GM19193 (cell line): ENCODE data around the gene LETM1.

Experiments used
- POLR2A ChIP-seq: IDR thresholded peaks from 4 replicates; pipeline ENCODE4 v1.6.1; 2011; ENCODE audit not compliant: insufficient read depth, insufficient read length; ENCODE audit errors: extremely low read depth

Gene LETM1

DNA sequence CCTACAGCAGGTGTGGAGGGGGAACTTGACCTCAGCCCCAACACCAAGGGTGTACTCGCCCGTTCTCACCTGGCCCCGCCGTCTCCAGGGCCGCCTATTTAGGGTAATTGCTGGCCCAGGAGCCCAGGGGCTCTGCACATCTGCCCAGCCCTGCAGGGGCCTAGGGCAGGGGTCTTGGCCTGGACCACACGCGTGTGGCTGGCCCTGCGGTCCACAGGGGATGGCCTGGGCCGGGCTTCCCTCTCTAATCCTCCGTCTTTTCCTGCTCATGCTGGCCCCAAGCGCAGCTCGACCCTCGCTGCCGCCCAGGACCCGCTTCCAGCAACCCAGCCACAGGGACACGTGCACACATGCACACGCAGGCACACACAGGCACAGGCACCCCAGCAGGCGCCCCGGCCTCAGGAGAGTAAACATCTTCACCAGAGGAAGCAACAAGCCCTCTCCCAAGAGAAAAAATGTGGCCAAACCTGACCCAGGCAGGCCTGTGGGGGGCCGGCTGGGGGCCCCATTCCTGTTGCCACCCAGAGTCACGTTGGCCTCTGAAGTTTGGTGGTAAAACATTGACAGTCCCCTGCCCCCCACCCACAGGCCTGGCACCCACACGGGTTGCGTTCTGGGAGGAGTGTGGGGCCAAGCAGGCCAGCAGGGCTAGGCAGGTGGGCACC, 87.5 kb downstream of the LETM1 start:
- no peak for TF ChIP-seq POLR2A

DNA sequence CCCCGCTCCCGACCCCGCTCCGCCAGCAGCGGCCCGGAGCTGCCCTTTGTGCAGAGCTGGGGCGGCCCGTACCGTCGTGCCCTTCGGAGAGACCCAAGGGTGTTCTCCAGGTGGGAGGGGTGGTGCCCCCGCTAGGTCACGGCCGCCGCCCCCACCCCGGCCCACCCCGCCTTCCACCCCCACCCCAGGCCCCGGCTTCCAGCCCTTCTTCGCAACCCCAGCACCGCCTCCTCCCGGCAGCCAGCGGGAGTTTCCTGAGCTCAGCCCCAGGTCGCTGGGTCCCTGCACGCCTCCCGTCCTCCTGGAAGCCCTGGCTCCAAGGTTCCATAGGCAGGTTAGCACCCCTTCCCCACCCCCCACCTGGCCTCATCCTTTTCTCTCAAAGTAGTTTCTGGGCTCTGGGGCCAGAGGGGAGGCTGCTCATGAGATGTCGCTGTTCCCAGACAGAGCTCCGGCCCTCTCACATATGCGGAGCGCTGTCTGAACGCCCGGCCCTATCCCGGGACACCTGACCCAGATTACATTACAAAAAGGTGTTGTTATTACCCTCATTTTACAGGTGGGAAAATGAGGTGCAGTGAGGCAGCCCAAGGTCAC, 88.1 kb downstream of the LETM1 start:
- TF ChIP-seq POLR2A = no peak

DNA sequence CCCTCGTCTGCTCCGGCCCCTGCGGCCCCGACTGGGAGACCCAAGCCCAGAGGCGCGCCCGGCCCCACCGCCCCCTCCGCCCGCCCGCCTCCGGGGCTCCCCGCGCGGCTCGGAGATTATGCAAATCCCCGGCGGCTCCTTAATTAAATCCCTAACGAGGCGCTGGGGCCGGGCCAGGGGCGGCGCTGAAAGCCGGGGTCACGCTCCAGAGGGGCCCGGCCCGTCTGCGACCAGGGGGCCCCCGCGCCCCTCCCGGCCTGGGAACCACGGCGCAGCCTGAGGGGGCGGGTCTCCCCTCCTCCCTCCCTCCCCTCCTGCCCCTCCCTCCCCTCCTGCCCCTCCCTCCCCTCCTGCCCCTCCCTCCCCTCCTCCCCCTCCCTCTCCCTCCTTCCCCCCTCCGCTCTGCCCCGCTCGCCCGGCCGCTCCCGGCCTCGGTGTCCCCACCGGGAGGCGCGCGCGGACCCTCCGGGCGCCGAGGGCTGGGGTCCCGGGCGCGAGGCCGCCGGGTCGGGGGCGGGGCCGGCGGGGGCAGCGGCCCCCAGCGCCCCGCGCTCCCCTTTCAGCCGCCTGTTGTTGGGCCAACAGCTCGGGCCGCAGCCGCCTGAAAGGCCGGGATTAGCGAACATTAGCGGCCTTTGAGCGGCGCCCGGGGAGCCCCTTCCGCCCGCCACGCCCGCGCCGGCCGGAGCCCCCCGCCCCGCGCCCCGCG, 88.7 kb downstream of the LETM1 start:
- no peak for TF ChIP-seq POLR2A

DNA sequence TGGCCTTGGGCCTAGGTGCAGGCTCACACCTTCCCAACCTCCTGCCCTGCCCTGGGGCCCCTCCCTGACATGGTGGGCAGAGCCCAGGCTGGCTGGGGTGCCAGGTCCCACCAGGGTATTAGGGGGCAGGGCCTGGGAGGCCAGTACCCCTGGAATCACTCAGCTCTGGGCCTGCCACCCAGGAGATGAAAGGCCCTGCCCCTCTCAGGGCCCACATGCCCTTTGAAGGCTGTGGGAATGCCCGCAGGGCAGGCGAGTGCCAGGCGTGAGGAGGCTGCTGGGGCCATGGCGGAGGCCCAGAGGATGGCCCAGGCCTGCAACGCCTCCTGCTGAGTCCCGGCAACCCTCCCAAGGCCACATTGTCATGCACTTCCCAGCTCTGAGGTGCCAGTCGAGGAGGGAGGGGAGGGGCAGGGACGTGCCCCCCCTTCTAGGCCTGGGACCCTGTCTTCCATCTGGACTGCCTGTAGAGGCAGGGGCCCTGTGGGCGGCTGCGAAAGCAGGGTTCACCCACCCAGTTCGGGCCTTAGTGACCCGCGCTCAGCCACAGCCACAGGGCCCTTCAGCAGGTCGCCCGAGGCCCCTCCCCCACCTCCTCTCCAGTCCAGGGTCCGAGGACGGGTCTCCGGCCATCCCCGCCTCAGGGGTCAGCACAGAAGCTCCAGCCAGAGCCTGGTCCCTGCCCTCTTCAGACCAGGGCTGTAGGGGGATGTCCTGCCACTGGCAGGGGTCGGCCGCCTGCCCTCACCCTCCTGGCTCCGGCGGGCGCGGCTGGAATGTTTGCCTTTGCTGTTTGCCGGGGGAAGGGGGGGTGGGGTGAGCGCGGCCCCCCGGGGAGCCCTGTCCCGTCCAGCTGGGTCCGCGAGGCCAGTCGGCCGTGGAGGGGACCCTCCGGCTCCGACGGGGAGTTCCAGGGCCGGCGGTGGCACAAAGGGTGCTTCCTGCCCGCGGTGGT, 89.6 kb downstream of the LETM1 start:
- no peak for TF ChIP-seq POLR2A

DNA sequence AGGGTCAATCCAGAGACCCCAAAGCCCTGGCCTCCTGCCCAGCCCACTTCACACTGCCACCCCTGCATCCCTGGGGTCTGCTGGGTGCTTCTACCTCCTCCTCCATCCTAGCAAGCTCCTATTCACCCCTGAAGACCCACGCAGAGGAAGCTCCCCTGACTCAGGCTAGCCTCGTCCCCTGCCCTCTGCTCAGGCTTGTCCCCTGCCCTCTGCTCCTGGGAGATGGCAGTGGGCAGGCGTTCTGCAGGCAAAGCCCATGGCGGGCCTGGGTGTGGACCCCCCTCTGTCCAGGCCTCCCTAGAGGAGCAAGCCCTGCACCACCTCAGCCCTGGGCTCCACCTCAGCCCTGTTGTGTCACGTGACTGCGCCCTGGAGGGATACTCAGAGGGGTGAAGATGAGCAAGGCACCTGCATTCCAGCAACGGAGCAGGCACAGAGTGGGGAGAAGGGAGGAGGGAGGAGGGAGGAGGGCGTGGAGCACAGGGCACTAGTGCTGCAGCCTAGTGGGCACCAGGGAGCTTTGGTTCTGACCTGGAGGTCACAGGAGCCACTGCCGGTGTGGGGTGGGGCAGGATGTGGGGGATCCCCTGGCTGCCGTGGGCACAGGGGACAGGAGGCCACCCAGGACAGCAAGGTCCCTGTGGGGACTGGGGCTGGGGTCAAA, 90.4 kb downstream of the LETM1 start:
- no peak for TF ChIP-seq POLR2A

DNA sequence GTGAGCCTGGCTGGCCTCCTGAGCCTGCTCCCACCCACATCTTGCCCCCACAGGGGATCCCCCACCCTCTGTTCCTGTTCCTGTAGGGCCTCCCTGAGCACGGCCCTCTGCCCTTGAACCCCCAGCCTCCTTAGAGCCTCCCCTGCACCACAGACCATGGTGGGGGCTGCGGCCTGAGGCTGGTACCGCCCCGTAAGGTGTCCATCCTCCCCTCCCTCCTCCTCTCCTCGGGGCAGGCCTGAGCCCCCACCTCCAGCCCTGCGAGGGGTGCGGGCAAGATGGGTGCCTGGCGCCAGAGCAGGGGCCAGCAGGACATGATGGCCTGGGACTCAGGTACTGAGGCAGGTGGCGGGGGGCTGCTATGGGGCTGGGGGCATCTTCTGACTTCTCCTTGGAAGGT, 91.3 kb downstream of the LETM1 start:
- no peak for TF ChIP-seq POLR2A

DNA sequence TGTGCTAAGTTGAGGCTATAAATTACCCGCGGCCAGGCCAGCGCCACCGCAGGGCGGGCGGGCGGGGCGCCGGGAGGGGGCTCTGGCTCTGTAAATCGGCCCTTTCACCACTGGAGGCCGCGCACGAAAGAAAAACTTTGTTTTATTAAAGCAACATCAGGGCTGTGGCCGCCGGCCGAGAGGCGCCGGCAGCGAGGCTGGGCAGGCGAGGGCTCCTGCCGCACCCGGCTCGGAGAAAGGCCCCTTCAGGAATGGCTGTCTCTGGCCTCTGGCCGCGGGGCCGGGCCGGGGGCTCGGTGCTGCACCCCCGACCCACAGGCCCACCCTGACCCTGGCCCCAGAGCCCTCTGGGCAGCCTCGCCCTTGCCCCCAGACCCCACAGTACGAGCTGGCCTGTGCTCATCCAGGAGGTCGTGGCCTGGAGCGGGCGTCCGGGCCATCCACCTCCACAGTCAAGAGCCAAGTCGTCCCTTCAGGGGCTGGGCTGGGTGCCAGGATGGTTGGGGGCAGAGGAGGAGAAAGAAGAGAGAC, 92.3 kb downstream of the LETM1 start:
- TF ChIP-seq POLR2A = no peak

DNA sequence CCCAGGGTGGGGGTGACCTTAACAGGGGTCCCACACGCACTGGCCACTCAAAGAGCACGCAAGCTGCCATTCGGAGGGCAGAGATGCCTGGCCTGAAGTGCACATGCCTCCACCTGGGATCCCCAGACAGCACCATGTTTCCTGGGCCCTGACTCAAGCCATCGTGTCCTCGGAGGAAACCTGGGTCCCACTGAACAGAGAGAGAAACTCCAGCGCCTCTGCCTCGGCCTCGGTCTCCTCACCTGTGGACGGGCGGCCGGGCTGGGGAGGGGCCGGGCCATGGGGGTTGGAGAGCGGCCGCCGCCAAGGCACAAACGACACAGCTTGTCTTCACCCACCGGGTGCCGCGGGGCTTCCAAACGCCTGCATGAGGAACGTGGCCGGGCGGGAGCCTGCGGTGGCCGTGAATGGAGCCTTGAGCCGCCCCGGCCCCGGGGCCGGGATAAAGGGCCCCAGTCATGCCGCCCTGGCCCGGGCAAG, 92.8 kb downstream of the LETM1 start:
- TF ChIP-seq POLR2A = no peak

DNA sequence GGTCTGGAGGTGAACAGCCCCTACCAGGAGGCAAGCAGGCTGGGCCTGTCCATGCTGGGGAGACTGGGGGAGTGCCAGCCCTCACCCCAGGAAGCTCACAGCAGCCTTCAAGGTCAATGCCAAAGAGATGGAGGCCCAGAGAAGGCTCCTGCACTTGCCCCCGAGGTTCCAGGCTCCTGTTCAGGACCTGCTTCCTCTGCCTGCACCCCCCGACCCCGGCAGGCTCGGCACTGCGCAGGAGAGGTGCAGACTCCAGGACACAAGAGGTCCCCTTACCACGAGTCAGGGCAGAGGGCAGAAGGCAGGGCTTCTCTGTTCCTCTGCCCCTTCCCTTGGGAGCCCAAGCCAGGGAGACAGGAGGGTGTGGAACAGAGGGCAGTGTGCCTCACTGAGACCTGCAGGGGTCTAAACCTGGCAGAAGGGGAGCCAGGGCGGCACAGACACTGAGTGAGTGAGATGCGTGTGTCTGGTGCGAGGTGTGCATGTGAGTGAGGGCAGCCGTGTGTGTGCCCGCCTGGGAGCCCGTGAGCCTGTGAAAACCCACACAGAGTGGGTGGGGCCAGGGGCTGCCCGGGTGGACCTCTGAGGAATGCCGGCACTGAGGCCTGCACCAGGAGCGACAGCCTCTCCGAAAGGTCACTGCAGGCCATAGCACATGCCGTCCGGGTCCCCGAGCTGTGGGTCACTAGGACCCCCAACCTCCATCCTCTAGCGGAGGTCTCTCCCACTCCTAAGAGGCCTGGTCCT, 93.5 kb downstream of the LETM1 start:
- no peak for TF ChIP-seq POLR2A
